HepG2 (cell line): ENCODE results near the gene SOCS1. TPM values are rescaled to one million over a fixed set of nuclear protein-coding genes. Genes with fewer than 3 reads are reported as not detected.

Experiments used
- CREB3 ChIP-seq: sonication (generic); formaldehyde crosslinking; IDR thresholded peaks from 2 replicates; pipeline ENCODE4 v1.5.0; 2020; ENCODE audit warnings: missing genetic modification reagents
- HDAC2 ChIP-seq: sonication (generic); formaldehyde crosslinking; IDR thresholded peaks from 2 replicates; pipeline ENCODE4 v1.4.0; 2020; ENCODE audit warnings: missing genetic modification reagents
- ISL2 ChIP-seq: sonication (generic); formaldehyde crosslinking; IDR thresholded peaks from 2 replicates; pipeline ENCODE4 v1.5.0; 2020; ENCODE audit warnings: missing genetic modification reagents
- NCOA2 ChIP-seq: sonication (generic); formaldehyde crosslinking; IDR thresholded peaks from 2 replicates; pipeline ENCODE4 v1.8.0; 2022; ENCODE audit warnings: inconsistent platforms
- NFIC ChIP-seq: IDR thresholded peaks from 2 replicates; pipeline ENCODE4 v1.6.1; 2012; ENCODE audit warnings: mild to moderate bottlenecking, low read length, inconsistent platforms
- PLRG1 ChIP-seq: fragments of 450-650 bp; conservative IDR thresholded peaks from 2 replicates; pipeline ENCODE4 v1.6.1; 2016
- PRDM10 ChIP-seq: sonication (generic); formaldehyde crosslinking; IDR thresholded peaks from 2 replicates; pipeline ENCODE4 v1.4.0; 2020; ENCODE audit warnings: low read depth, missing genetic modification reagents
- RXRB ChIP-seq: IDR thresholded peaks from 2 replicates; pipeline ENCODE4 v1.6.1; 2016; ENCODE audit warnings: borderline replicate concordance, missing genetic modification reagents, missing compliant biosample characterization
- SIX4 ChIP-seq: sonication (generic); formaldehyde crosslinking; IDR thresholded peaks from 2 replicates; pipeline ENCODE4 v1.4.0; 2020; ENCODE audit warnings: missing genetic modification reagents
- SUZ12 ChIP-seq: fragments of 150-350 bp; IDR thresholded peaks from 2 replicates; pipeline ENCODE4 v1.6.1; 2014; ENCODE audit warnings: low read depth, low read length
- SYNCRIP ChIP-seq: fragments of 200-400 bp; formaldehyde crosslinking; IDR thresholded peaks from 2 replicates; pipeline ENCODE4 v1.6.1; 2018; ENCODE audit warnings: mild to moderate bottlenecking, low read depth, low read length; ENCODE audit not compliant: insufficient read depth
- TBX3 ChIP-seq: fragments of 450-650 bp; IDR thresholded peaks from 2 replicates; pipeline ENCODE4 v1.6.1; 2017; ENCODE audit warnings: antibody characterized with exemption, mild to moderate bottlenecking, inconsistent platforms, borderline replicate concordance
- TGIF2 ChIP-seq: IDR thresholded peaks from 2 replicates; pipeline ENCODE4 v1.6.1; 2016; ENCODE audit warnings: control low read depth, missing compliant biosample characterization
- TMF1 ChIP-seq: sonication (generic); formaldehyde crosslinking; IDR thresholded peaks from 2 replicates; pipeline ENCODE4 v1.8.1; 2022; ENCODE audit warnings: low read depth, missing genetic modification reagents
- XBP1 ChIP-seq: sonication (generic); formaldehyde crosslinking; IDR thresholded peaks from 2 replicates; pipeline ENCODE4 v1.5.0; 2020; ENCODE audit warnings: missing genetic modification reagents
- XRCC5 ChIP-seq: fragments of 200-400 bp; formaldehyde crosslinking; optimal IDR thresholded peaks from 2 replicates; pipeline ENCODE3; 2017; ENCODE audit warnings: mild to moderate bottlenecking, low read length
- ZBTB34 ChIP-seq: sonication (generic); formaldehyde crosslinking; IDR thresholded peaks from 2 replicates; pipeline ENCODE4 v1.8.0; 2022; ENCODE audit warnings: mild to moderate bottlenecking, missing genetic modification reagents
- ZBTB43 ChIP-seq: sonication (generic); formaldehyde crosslinking; conservative IDR thresholded peaks from 2 replicates; pipeline ENCODE4 v1.4.0; 2020; ENCODE audit warnings: missing genetic modification reagents
- ZFP1 ChIP-seq: IDR thresholded peaks from 2 replicates; pipeline ENCODE4 v1.6.1; 2016
- ZNF275 ChIP-seq: sonication (generic); formaldehyde crosslinking; IDR thresholded peaks from 2 replicates; pipeline ENCODE4 v1.8.0; 2022; ENCODE audit warnings: missing genetic modification reagents, mild to moderate bottlenecking, inconsistent platforms, borderline replicate concordance
- ZNF552 ChIP-seq: sonication (generic); formaldehyde crosslinking; IDR thresholded peaks from 2 replicates; pipeline ENCODE4 v1.9.0; 2022; ENCODE audit warnings: missing genetic modification reagents, mild to moderate bottlenecking, borderline replicate concordance
- ZNF775 ChIP-seq: sonication (generic); formaldehyde crosslinking; IDR thresholded peaks from 2 replicates; pipeline ENCODE4 v1.4.0; 2020; ENCODE audit warnings: missing genetic modification reagents, mild to moderate bottlenecking, moderate library complexity, borderline replicate concordance
- polyA plus RNA-seq, 8 experiments: library from polyadenylated mRNA; depleted of rRNA in 3 of 8; stranded (reverse) in 7 of 8; unstranded in 1 of 8; fragments of >200 nt; fragmentation: Illumina TruSeq in 4 of 8; extraction: Trizol in 4 of 8; gene quantifications; 2 replicates each; pipeline versions ENCODE4 v1.2.1 to v1.2.3, GENCODE V29; 2011 to 2016; ENCODE audit warnings: low read depth in 4 of 8, missing spikeins in 1 of 8, mixed read lengths in 1 of 8; ENCODE audit not compliant: insufficient read depth in 1 of 8
- total RNA-seq, 5 experiments: library from RNA; depleted of rRNA; stranded (reverse); fragments of >200 nt; fragmentation: Illumina TruSeq; extraction: Trizol; gene quantifications; 2 replicates each; pipeline ENCODE4 v1.2.3, GENCODE V29; 2016; ENCODE audit warnings: low read depth in 1 of 5

SOCS1 gene
- total and polyA plus RNA-seq, 2 of the 13 experiments (the other 11 are each of a cell fraction or from before 2014, with no cell fraction given), result 5.3 to 6.3 TPM

- TF ChIP-seq ZNF552 (CRISPR knock-in tag) (0 out of 2 replicates have a peak, but pooled peaks have one; percentile 70), ZNF775 (CRISPR knock-in tag) (no peak), ZNF275 (CRISPR knock-in tag) (no peak), ZBTB34 (0 out of 2 replicates have a peak, but pooled peaks have one; percentile 66), TBX3 (no peak), HDAC2 (CRISPR knock-in tag) (peak; percentile 46; the same call in 1 of the 2 replicates), TGIF2 (CRISPR knock-in tag) (peak; percentile 86), NCOA2 (CRISPR knock-in tag) (no peak; the same call in 1 of the 2 replicates), PLRG1 (no peak), XRCC5 (peak; percentile 69), RXRB (CRISPR knock-in tag) (peak; percentile 79; the same call in 1 of the 2 replicates), ZBTB43 (CRISPR knock-in tag) (no peak), XBP1 (CRISPR knock-in tag) (no peak), SIX4 (CRISPR knock-in tag) (0 out of 2 replicates have a peak, but pooled peaks have one; percentile 9), SUZ12 (no peak), ISL2 (no peak), PRDM10 (no peak), ZFP1 (CRISPR knock-in tag) (no peak), SYNCRIP (no peak), CREB3 (CRISPR knock-in tag) (no peak), TMF1 (CRISPR knock-in tag) (no peak), NFIC (no peak)
These were observed 2.8 kb upstream of the SOCS1 start (continued) for GRCh38 chr16:11258553-11259492.
